Measurements from ENCODE around the gene ATP13A3.

DNA sequence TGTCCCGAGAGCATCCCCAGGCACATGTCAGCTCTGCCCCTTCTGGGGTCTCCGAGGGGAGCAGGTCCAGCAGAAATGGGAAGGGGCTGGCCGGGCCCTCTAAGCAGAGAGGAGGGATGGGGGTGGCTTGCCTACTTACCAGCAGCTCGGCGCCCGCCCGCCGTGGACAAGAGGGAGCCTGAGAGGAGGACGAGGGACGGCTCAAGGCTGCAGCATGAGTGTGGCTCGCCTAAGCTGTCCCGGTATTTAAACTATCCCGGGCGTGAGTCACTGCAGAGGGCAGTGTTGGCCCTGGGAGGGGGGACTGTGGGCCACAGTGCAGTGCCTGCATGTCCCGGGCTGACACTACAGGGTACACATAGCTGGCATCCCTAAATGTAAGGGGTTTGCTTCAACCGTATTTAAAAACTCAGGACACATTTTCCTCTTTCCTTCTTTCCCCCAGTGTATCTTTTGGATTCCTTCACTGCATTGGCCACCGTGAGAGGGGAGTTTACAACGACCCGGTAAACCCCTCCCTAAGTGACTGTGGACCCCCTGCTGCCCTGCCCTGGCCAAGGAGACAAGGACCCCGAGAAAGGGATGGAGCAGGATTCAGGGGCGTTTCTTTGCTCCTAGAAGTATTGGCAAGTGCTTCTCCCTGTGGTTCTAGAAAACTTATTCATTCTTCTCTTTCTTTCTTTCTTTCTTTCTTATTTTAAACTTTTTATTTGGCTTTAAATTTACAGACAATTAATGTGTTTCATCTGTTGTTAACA, 117.1 kb downstream of the ATP13A3 start, which contains the start of gene LRRC15:
- TF ChIP-seq, protein P1, sequence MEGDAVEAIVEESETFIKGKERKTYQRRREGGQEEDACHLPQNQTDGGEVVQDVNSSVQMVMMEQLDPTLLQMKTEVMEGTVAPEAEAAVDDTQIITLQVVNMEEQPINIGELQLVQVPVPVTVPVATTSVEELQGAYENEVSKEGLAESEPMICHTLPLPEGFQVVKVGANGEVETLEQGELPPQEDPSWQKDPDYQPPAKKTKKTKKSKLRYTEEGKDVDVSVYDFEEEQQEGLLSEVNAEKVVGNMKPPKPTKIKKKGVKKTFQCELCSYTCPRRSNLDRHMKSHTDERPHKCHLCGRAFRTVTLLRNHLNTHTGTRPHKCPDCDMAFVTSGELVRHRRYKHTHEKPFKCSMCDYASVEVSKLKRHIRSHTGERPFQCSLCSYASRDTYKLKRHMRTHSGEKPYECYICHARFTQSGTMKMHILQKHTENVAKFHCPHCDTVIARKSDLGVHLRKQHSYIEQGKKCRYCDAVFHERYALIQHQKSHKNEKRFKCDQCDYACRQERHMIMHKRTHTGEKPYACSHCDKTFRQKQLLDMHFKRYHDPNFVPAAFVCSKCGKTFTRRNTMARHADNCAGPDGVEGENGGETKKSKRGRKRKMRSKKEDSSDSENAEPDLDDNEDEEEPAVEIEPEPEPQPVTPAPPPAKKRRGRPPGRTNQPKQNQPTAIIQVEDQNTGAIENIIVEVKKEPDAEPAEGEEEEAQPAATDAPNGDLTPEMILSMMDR (IDR thresholded peaks at IDR 0.05 in 2 of 3, conservative IDR thresholded peaks at IDR 0.05 in 1 of 3; ENCODE audit: insufficient read depth in 2 of 3, low read depth in 1 of 3, low read length in 3 of 3): peak in 1 of 3 experiments; percentile 11; a peak in 1 of 6 replicates
- no peak for TF ChIP-seq ZBTB1 (CRISPR knock-in tag; IDR thresholded peaks at IDR 0.05; ENCODE audit: borderline replicate concordance, low read depth)
- TF ChIP-seq, protein P2, sequence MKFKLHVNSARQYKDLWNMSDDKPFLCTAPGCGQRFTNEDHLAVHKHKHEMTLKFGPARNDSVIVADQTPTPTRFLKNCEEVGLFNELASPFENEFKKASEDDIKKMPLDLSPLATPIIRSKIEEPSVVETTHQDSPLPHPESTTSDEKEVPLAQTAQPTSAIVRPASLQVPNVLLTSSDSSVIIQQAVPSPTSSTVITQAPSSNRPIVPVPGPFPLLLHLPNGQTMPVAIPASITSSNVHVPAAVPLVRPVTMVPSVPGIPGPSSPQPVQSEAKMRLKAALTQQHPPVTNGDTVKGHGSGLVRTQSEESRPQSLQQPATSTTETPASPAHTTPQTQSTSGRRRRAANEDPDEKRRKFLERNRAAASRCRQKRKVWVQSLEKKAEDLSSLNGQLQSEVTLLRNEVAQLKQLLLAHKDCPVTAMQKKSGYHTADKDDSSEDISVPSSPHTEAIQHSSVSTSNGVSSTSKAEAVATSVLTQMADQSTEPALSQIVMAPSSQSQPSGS (CRISPR knock-in tag; IDR thresholded peaks at IDR 0.05): no peak
- TF ChIP-seq SMC3 (conservative IDR thresholded peaks at IDR 0.05; ENCODE audit: insufficient read depth, low read depth, low read length): no peak
- TF ChIP-seq POLR2A (conservative IDR thresholded peaks at IDR 0.05): no peak
- TF ChIP-seq DPF2 (IDR thresholded peaks at IDR 0.05): no peak
- TF ChIP-seq GABPA (tag; conservative IDR thresholded peaks at IDR 0.05; ENCODE audit: low read depth): no peak
- TF ChIP-seq, protein P3, sequence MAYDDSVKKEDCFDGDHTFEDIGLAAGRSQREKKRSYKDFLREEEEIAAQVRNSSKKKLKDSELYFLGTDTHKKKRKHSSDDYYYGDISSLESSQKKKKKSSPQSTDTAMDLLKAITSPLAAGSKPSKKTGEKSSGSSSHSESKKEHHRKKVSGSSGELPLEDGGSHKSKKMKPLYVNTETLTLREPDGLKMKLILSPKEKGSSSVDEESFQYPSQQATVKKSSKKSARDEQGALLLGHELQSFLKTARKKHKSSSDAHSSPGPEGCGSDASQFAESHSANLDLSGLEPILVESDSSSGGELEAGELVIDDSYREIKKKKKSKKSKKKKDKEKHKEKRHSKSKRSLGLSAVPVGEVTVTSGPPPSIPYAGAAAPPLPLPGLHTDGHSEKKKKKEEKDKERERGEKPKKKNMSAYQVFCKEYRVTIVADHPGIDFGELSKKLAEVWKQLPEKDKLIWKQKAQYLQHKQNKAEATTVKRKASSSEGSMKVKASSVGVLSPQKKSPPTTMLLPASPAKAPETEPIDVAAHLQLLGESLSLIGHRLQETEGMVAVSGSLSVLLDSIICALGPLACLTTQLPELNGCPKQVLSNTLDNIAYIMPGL (CRISPR knock-in tag; IDR thresholded peaks at IDR 0.05): no peak
- no peak for TF ChIP-seq TCF7 (IDR thresholded peaks at IDR 0.05; ENCODE audit: borderline replicate concordance)
- TF ChIP-seq ATF7 (IDR thresholded peaks at IDR 0.05): no peak
- no peak for TF ChIP-seq KLF1 (tag; IDR thresholded peaks at IDR 0.05)
- no peak for TF ChIP-seq MCM2 (IDR thresholded peaks at IDR 0.05; ENCODE audit: low read depth)
- TF ChIP-seq MIER1 (IDR thresholded peaks at IDR 0.05; ENCODE audit: low read depth): no peak
